GM18873 (cell line): Measurements from ENCODE around the gene GCN1.
A peak's percentile ranks its signal among the peaks of the same experiment; 100 is the strongest.
"Not testable (repeated sequence)": the region's sequence is repeated elsewhere in the genome, so short reads cannot be mapped to it uniquely, and the experiment has no call there.

Experiments
- ATAC-seq: cut with Tn5 transposase; IDR thresholded peaks from one replicate; pipeline ENCODE4 v1.9.1; 2021; ENCODE audit warnings: mild to moderate bottlenecking, moderate library complexity, moderate number of reproducible peaks; ENCODE audit not compliant: unreplicated experiment, low FRiP score

The GCN1 gene, protein sequence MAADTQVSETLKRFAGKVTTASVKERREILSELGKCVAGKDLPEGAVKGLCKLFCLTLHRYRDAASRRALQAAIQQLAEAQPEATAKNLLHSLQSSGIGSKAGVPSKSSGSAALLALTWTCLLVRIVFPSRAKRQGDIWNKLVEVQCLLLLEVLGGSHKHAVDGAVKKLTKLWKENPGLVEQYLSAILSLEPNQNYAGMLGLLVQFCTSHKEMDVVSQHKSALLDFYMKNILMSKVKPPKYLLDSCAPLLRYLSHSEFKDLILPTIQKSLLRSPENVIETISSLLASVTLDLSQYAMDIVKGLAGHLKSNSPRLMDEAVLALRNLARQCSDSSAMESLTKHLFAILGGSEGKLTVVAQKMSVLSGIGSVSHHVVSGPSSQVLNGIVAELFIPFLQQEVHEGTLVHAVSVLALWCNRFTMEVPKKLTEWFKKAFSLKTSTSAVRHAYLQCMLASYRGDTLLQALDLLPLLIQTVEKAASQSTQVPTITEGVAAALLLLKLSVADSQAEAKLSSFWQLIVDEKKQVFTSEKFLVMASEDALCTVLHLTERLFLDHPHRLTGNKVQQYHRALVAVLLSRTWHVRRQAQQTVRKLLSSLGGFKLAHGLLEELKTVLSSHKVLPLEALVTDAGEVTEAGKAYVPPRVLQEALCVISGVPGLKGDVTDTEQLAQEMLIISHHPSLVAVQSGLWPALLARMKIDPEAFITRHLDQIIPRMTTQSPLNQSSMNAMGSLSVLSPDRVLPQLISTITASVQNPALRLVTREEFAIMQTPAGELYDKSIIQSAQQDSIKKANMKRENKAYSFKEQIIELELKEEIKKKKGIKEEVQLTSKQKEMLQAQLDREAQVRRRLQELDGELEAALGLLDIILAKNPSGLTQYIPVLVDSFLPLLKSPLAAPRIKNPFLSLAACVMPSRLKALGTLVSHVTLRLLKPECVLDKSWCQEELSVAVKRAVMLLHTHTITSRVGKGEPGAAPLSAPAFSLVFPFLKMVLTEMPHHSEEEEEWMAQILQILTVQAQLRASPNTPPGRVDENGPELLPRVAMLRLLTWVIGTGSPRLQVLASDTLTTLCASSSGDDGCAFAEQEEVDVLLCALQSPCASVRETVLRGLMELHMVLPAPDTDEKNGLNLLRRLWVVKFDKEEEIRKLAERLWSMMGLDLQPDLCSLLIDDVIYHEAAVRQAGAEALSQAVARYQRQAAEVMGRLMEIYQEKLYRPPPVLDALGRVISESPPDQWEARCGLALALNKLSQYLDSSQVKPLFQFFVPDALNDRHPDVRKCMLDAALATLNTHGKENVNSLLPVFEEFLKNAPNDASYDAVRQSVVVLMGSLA (N-terminal part only)

DNA sequence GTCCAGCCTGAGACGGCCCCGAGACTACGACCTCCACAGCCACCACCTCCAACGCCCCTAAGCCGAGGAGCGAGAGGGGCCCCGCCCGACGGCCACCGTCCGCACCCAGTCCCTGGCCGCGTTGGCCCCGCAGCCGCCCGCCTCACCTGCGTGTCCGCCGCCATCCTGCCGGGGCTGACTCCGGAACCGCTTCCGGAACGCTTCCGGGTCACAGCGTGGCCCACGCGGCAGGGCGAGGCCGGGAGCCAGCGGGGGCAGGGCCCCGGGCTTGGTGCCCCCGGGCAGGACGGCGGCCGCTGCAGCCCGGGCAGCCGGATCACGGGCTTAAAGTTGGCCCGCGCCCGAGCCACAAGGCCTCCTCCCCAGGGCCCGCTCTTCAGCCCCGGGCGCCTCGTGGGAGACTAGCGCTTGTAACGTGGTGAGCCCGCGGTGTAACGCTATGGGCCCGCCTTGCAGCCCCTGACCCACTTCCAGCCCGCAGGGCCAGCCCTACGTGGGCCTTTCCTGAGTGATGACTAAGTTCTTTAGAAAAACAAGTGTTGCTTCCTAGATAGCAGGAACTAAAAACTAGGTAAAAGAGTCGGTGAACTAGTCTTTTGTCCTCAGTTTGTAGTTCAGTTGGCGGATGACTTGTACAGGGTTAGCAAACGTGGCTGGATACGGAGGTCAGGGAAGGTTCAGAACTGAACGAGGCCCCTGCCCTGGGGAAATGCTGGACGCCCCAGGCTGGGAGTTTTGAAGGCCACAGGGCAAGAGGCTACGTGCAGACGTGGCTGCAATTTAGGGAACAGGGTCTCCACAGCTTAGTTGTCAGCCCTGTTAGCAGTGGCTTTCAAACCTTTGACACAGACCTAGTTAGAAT is at the start of gene GCN1:
Gene GCN1, minus strand, starts transcription at position 182 of the 862 bp plus-strand sequence. Its CDS starts 18 bp downstream, at position 164.
- peak; percentile 38 for ATAC-seq

DNA sequence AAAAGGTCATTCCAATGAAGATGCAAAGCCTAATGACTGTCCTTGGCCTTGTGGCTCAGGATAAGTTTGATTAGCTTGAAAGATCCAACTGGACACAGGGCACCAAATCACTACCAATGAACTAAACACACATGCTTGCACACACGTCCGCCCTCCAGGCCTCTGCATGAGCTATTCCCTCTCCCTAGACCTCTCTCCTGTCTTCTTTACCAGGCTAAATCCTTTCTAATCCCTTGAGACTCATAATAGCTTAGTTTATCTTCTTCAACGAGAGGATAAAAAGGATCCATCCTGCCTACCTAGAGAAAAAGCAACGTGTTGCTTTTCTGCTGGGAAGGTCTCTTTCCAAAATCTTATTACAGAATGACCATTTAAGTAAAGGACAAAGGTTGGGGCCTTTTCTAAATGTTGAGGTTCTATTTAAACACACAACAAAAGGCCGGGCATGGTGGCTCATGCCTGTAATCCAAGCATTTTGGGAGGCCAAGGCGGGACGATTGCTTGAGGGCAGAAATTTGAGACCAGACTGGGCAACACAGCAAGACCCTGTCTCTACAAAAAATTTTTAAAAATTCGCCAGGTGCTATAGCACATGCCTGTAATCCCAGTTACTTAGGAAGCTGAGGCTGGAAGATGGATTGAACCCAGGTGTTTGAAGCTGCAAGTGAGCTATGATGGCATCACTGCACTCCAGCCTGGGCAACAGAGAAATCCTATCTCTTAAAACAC is 48.6 kb upstream of the GCN1 start:
- ATAC-seq: no peak

DNA sequence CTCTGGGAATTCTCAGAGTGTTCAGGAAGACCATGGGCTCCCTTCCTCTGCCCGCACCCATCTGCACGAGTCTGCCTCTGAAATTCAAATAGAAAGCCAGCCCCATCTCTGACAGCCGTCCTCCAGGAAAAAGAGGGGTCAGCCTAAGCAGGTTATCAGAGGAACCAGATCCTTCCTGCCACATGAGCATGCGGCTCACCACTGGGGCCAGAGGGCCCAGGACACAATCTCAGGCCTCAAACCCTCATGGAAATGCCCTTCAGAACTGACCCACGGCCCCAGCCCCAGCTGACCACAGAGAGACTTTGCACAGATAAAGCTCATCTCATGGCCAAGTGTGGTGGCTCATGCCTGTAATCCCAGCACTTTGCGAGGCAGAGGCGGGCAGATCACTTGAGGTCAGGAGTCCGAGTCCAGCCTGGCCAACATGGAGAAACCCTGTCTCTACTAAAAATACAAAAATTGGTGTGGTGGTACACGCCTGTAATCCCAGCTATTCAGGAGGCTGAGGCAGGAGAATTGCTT is 47.8 kb upstream of the GCN1 start:
- no peak for ATAC-seq

DNA sequence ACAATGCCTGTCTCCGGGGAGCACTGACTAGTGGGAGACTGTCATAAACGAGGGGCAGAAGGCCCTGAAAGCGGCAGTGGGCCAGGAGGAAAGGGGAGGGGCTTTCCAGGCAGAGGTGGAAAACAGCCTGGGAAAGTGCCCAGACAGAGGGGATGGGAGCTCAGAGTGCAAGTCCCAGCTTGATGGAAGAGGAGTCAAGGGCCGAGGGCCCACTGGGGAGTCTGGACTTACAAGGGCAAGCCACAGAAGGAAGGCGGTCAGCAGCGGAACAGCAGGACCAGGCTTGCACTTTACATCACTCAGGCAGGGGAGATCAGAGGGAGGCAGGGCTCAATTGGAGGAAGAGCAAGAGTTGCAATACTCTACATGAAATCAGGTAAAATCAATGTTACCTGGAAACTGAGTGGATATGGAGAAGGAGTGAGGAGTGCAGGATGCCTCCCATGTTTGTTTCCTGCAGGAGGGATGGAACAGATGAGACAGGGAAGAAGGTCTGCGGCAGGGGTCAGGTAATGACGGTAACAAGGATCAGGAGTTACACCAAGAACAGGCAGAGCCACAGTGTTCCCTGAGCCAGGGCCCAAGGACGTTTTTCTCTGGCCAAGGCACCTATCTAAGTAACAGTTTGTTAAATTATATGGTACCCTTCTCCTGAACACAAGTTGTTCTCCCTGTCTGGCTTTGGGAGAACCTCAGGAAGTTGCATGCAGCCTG is 47.2 kb upstream of the GCN1 start:
- no peak for ATAC-seq

DNA sequence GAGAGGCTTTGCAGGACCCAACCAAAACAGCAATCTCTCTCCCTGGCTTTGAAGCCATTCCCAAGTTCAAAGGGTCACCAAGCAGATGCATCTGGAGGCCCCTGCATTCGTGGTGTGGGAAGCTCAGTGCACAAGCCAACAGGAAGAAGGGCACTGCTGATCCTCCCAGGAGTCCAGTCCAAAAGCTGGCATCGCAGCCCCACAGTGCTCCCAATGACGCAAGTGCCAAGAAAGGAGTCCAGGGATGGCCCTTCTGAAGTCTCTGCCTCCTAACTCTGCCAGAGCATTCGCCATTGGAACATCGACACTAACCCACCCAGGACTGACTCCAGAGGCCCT is 45.9 kb upstream of the GCN1 start:
- ATAC-seq: no peak

DNA sequence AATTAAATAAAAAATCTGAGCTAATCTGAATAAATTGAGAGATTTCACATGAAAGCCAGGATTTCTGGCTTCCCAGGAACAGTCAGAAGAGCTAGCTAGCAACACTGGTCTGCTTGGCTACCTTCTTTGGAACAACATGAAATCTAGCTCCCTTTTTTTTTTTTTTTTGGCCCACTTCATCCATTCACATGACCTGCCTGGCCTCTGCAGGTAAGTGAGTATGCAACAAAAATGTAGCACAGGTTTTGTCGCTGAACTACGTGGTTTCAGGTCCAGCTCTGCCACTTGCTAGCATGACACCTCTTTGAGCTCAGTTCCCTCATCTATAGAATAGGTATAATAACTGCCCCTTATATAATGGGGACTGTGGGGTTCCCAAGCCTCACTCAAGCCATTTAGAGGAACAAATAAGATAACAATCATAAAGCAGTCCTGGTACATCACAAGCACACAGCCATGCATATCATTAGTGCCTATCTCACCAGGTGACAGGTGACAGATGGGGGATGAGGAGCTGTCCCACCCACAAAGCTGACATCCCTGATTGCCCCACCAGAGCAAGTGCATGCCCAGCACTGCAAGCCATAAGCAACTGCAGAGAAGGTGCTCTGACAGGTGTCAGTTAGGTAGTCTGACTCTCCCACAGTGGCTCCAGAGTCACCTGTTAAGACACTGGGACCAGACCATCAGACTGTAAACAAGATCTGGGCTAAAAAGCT is 45.4 kb upstream of the GCN1 start:
- no peak for ATAC-seq

DNA sequence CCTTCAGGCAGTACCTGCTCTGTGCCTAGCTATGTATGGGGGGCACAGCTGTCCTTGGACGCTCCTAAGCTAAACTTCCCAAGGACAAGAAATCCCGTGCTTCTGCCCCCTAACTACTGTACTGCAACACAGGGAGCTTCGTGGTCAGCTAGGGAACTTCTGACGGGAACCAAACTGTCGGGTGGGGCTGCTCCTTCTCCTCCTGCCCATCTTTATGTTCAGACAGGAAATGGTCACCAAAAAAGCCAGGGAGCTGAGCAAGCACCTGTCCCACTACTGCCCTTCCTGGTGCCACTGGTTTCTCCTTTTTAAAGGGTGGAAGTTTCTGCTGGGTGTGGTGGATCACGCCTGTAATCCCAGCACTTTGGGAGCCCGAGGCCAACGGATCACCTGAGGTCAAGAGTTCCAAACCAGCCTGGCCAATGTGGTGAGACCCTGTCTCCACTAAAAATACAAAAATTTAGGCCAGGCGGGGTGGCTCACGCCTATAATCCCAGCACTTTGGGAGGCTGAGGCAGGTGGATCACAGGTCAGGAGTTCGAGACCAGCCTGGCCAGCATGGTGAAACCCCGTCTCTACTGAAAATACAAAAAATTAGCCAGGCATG is 44.4 kb upstream of the GCN1 start:
- no peak for ATAC-seq

DNA sequence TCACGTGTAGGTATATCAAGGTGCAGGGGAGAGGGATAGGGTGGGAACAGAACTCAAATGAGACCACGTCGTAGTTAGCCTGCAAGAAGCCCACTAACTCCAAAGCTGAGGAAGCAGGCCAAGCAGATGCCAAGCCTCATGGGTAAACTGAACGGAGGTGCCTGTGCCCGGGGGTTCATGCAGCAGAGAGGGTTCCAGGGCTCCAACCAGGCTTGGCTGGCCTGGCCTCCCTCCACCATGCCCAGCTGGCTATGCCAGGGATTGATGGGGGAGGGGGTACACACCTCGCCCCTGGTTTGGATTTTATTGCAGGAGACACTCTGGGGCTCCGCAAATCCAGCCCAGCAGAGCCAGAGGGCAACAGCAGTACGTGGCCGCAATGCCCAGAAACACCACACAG is 43.7 kb upstream of the GCN1 start:
- ATAC-seq: no peak

DNA sequence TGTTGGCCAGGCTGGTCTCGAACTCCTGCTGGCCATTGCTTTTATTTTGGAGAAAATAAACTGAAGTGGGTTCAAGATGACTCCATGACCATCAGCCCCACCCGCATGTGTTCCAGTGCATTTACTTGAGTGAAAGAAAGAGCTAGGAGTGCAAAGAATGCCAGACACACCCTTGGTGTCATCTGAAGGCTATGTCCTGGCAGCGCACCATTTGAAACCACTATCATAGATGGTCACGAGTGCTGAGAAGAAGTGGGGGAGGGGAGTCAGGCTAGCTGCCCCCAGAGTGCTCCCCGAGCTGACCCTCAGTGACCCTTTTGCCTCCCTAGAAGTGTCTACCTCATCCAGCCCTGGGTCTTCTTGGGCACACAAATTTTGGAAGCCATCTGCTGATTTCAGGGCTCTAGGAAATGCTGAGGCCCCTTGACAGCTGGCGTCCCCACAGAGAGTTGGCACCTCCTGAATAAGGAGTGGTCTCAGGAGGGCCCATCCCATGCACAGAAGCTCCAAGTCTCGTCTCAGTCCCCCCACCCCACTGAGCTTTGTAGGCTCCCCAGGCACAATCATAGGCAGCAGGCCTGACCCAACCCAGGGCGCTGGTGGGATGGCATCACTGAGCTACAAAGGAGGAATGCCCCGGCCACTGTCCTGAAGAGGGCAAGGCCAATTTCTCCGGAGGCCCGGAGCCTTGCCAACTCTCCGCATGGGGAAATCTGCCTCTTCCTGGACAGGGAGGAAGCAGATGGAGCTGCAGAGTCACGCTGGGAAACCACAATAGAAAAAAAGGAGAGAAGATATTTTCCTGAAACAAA is 43.1 kb upstream of the GCN1 start:
- no peak for ATAC-seq

DNA sequence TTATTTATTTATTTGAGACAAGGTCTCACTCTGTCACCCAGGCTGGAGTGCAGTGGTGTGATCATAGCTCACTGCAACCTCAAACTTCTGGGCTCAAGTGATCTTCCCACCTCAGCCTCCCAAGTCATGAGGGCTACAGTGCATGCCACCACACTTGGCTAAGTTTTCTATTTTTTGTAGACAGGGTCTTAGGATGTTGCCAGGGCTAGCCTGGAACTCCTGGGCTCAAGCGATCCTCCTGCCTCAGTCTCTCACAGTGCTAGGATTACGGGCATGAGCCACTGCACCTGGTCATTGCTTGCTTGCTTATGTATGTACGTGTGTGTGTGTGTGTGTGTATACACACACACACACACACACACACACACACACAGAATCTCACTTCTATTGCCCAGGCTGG is 42.3 kb upstream of the GCN1 start:
- not testable (repeated sequence) for ATAC-seq

DNA sequence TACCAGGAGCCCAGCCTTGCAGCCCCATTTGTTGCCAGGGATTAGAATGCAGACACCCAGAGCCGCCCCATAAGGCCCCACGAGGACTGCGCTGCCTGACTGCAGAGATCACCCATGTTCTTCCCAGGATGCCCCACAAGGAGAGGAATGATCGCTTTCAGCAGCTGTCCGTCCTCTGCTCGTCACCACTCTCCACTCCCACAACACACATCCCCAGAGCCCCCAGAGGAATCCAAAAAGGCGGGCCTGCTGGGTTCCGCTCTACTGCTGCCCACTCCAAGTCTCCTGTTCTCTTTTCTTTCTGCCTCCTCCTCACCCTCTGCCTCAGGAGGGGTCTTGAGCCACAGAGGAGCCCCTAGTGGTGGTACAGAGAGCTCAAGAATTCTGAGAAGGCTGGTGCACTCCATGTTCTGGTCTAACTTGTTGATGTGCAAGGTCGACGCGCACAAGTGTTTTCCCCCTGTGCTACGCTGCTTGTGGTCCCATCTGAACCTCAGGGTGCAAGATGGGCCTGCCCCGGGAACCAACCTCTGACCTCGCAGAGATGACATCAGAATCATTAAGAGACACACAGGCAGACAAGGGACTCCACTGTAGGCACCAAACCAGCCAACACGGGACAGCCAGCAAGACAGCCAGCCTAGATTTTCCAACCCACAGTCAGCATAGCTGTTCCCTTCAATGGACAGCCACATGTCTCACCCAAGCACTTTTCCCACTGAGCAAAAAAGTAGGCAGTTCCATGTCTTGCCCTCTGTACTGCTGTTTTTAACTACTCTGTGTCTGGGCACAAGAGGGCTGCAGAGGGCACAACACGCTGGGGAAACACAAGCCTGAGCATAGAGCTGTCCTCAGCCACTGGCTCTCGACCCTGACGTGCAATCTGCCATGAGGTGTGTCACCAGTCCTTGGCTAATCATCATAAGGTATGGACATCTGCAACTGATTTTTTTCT is 41.1 kb upstream of the GCN1 start:
- no peak for ATAC-seq

DNA sequence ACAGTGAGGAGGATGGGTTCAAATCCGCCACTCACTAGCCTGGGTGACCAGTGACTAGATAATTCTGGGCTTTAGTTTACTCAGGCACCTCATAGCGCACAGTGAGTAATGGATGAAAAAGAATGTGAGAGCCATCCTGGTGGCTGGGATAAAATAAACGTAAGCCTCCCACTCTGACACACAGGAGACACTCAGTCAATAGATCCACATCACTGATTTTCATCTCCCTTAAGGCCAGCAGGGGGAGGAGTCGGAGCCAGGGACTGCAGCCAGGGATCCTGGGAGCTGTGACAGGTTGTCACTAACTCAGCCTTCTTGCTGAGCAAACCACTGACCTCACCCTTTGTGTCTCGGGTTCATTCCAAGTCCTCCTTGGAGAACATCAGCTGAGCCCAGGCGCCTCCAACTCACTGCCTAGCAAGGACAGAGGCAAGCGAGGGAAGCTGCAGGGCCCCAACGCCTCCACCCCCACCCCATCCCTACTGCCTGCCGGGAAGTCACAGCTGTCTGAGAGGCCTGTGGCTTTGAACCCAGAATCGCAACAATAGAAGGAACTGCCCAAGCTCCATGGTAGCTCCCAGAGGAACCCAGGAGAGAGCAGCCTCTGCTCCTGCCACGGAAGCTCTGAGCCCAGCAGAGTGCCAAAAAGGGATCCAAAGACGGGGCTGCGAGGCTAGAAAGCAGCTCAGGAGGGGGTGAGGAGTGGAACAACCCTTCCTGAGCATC is 40.3 kb upstream of the GCN1 start:
- ATAC-seq: no peak

DNA sequence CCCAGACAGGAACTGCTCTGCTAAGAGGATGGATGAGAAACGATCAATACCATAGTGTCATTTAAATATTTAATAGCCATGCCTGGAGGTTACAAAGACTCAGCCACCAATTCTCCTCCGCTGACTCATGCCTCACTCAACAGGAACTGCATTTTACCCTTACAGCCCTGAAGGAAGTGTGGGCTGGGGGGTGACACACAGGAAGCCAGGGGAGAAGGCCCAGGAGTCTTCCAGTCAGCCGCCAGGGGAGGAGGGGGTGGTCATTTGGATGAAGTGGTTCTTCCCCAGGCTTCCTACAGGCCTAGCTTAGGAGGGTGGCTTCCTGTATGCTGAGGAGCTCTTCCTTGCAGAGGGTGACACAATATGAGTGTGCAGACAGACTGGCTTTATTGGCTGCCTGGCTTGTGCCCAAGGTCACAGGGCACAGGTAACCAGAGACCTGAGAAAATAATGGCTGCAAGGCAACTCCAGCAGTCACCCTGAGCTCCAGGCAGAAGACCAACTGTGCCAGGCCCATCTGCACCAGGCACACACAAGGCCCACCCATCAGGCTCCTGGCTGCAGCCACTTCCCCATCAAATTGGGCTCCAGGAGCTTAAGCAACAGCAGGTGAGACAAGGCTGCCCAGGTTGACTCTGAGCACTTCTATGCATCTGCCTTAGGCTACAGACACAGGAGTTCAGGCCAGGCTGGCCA is 36.9 kb upstream of the GCN1 start:
- no peak for ATAC-seq

DNA sequence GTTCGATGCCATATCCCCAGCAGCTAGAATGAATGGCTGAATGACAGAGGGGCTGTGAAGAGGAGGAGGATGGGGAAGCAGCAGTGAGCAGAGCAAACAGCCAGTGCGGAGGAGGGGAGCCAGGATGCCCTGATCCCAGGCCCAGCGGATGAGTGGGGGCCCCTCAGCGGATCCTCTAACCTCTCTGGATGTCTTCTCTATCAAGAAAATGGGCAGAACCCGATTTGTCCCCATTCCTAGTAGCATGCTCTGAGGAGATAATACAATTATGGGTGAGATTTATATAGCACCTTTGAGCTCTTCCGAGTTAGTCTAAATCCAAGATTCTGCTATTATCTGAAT is 36.4 kb upstream of the GCN1 start:
- no peak for ATAC-seq
